Measurements from ENCODE around the gene ATG14. TPM values are rescaled to one million over a fixed set of nuclear protein-coding genes. Genes with fewer than 3 reads are reported as not detected.

Gene ATG14
- total and polyA plus RNA-seq, 2 of the 8 experiments (the other 6 are each of a cell fraction or from before 2014, with no cell fraction given), result 4.9 to 10.8 TPM

DNA sequence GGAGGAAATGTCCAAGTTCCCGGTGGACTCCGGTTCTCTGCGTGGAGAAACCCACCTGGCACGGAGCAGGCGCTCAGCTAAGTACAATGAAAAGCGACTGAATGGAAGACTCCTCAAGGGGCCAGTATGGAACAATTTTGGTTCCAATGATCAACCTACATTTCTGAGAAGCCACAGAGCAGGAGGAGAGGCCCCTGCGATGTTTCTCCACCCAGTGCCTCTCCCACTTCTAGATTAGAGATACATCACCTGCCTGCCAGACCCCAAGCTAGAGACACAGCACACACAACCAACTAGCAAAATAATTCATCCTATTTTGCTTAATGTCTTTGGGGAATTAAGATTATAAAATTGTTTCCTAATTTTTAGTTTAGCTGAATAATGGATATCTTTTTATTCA is 38.8 kb downstream of the ATG14 start:
- Histone ChIP-seq H3K9me3 (ENCODE audit: insufficient read depth in 2 of 2, low read depth in 1 of 2, low read length in 1 of 2) (no peaks in the 10 kb centered on the region), H3K4me2 (ENCODE audit: insufficient read depth in 1 of 2, low read depth in 2 of 2, low read length in 2 of 2) (no peak overlapping the region), H3K79me2 (ENCODE audit: control insufficient read depth in 1 of 2, insufficient read depth in 2 of 2, low read length in 2 of 2) (no peaks in the 10 kb centered on the region), H3K27me3 (replicated peaks in 1 of 4; ENCODE audit: control insufficient read depth in 3 of 4, extremely low read depth in 1 of 4, insufficient read depth in 3 of 4, low read length in 3 of 4) (no peaks in the 10 kb centered on the region), H3K14ac (ENCODE audit: insufficient read length) (no peak overlapping the region), H4K8ac (ENCODE audit: extremely low read depth, insufficient read depth, low read length) (no peak overlapping the region), H3K27ac (ENCODE audit: low read depth, low read length) (no peak overlapping the region), H3K56ac (replicated peaks; ENCODE audit: insufficient read length, low read depth, low read length) (no peak overlapping the region), H3K4me1 (replicated peaks in 1 of 4; ENCODE audit: control insufficient read depth in 3 of 4, insufficient read depth in 4 of 4, low read length in 3 of 4) (no peaks in the 10 kb centered on the region), H4K91ac (replicated peaks; ENCODE audit: insufficient read length, low read length) (no peak overlapping the region), H3K79me1 (ENCODE audit: low read depth, low read length) (no peaks in the 10 kb centered on the region), H3K23ac (ENCODE audit: insufficient read length) (no peak overlapping the region), H2BK20ac (ENCODE audit: low read length) (no peak overlapping the region), H2AK5ac (ENCODE audit: low read depth, low read length) (no peak overlapping the region), H3K4me3 (ENCODE audit: extremely low read depth in 1 of 4, insufficient read depth in 2 of 4, low read depth in 3 of 4, low read length in 4 of 4) (no peak overlapping the region), H2AFZ (ENCODE audit: low read length) (no peak overlapping the region), H3K36me3 (ENCODE audit: control insufficient read depth in 2 of 4, insufficient read depth in 4 of 4, low read length in 3 of 4) (peaks cover 2 to 24% (median 13%) of the 10 kb centered on the region in 4 experiments; a peak in 7 of 8 replicates), H2BK5ac (ENCODE audit: low read depth, low read length) (no peak overlapping the region), H2BK120ac (replicated peaks; ENCODE audit: low read depth, low read length) (no peak overlapping the region), H2BK15ac (ENCODE audit: low read length) (no peak overlapping the region), H3K23me2 (ENCODE audit: low read depth, low read length) (no peaks in the 10 kb centered on the region), H3K18ac (ENCODE audit: extremely low read depth, low read length) (no peak overlapping the region), H3K4ac (replicated peaks; ENCODE audit: insufficient read length, low read depth, low read length) (no peak overlapping the region), H4K5ac (ENCODE audit: insufficient read length, low read depth, low read length) (no peak overlapping the region), H3K9ac (replicated peaks in 1 of 4; ENCODE audit: extremely low read depth in 1 of 4, low read depth in 3 of 4, low read length in 3 of 4) (no peak overlapping the region), H2BK12ac (ENCODE audit: low read depth, low read length) (no peak overlapping the region), H4K20me1 (replicated peaks in 1 of 2; ENCODE audit: control insufficient read depth in 1 of 2, insufficient read depth in 2 of 2, low read length in 2 of 2) (no peaks in the 10 kb centered on the region)
- FAIRE-seq, result no peak
- 97% methylated on average over 7 of the region's 7 CpGs; no CpG with 5 or more reads in 1 of the 2 experiments for WGBS, 2 experiments (ENCODE audit: extremely low coverage in 1 of 2, insufficient coverage in 1 of 2, insufficient read length in 1 of 2, insufficient replicate concordance in 2 of 2, low coverage in 1 of 2, low lambda C conversion rate in 2 of 2, missing lambda C conversion rate in 1 of 2)
- CTCF ChIA-PET (ENCODE audit: partially characterized antibody), result interaction anchor here (0.7 to 2.5 kb wide), 3 partner anchors 9 to 160 kb away, joined by 3 to 8 read pairs (median 3); no protein-coding TSS in a partner anchor
- POLR2A ChIA-PET (ENCODE audit: partially characterized antibody), result no interaction called here
- TF ChIP-seq RAD21 (IDR thresholded peaks at IDR 0.05 in 1 of 2, conservative IDR thresholded peaks at IDR 0.05 in 1 of 2; ENCODE audit: low read depth in 2 of 2, low read length in 2 of 2), result no peak
- no peak for TF ChIP-seq YY1 (IDR thresholded peaks at IDR 0.05; ENCODE audit: low read depth, low read length)
- TF ChIP-seq MAFK (IDR thresholded peaks at IDR 0.05; ENCODE audit: low read depth, low read length), result no peak
- DNase-seq (ENCODE audit: low read depth in 1 of 2, low spot score in 2 of 2), result no peak

Measured in H1 (cell line).